Fibroblast of villous mesenchyme (primary cell): ENCODE data around the gene DNAJC15. TPM values are rescaled to one million over a fixed set of nuclear protein-coding genes. Genes with fewer than 3 reads are reported as not detected.

Source experiments
- DNase-seq: peaks from one replicate; pipeline ENCODE4 v3.0.0-alpha.2; 2010; ENCODE audit warnings: low read depth
- H3K4me3 ChIP-seq: 2 replicates; pipeline ENCODE4 v1.5.1; 2011; ENCODE audit warnings: low read depth, mild to moderate bottlenecking, low read length
- total RNA-seq: library from RNA; depleted of rRNA; stranded (reverse); fragments of >200 nt; gene quantifications from 2 replicates; pipeline ENCODE4 v1.2.3, GENCODE V29; 2012
- TF ChIP-seq, protein P1 (sequence below): IDR thresholded peaks from 2 replicates; pipeline ENCODE4 v1.5.1; 2012; ENCODE audit warnings: low read depth, mild to moderate bottlenecking, low read length; ENCODE audit not compliant: insufficient read depth

Gene DNAJC15
- total RNA-seq, 1 donor: 4.7 TPM

DNA sequence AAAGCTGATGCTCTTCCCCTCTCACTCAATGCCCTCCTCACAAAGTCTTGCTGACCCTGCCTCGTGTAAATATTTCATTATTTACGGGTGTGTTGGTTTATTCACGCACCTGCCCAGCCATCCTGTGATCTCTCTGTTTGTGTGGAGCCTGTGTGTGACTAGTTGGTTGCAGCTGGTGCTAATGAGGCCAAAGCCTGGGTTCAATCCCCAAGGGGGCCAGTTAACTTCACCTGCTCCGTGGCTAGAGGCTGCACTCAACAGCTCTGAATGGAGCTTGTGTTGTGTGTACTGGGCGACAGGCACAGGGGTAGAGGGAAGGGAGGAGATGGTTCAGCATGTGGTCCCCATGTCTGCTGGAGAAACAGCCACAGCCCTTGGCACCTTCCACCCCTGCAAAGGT, 109.5 kb downstream of the DNAJC15 start:
- TF ChIP-seq, protein P1, sequence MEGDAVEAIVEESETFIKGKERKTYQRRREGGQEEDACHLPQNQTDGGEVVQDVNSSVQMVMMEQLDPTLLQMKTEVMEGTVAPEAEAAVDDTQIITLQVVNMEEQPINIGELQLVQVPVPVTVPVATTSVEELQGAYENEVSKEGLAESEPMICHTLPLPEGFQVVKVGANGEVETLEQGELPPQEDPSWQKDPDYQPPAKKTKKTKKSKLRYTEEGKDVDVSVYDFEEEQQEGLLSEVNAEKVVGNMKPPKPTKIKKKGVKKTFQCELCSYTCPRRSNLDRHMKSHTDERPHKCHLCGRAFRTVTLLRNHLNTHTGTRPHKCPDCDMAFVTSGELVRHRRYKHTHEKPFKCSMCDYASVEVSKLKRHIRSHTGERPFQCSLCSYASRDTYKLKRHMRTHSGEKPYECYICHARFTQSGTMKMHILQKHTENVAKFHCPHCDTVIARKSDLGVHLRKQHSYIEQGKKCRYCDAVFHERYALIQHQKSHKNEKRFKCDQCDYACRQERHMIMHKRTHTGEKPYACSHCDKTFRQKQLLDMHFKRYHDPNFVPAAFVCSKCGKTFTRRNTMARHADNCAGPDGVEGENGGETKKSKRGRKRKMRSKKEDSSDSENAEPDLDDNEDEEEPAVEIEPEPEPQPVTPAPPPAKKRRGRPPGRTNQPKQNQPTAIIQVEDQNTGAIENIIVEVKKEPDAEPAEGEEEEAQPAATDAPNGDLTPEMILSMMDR: no peak
- no peak overlapping the region for H3K4me3 ChIP-seq
- DNase-seq: no peak

DNA sequence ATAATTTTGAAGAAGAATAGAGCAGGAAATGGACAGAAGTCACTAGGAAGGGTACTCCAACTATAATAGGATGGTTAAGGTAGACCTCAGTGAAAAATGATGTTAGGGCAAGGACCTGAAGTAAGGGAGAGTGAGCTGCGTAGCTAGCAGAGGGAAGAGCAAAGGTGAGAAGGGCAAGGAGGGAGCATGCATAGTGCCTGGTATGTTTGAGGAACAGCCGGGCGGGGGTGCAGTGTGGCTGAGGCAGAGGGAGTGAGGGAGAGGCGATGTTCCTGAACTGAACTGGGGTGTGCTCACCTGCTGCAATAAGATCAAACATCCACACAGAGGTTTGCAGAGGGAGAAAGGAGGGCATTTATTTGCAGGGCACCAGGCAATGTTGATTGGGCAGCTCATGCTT, 110.4 kb downstream of the DNAJC15 start:
- TF ChIP-seq, protein P1: no peak
- no peak overlapping the region for H3K4me3 ChIP-seq
- no peak for DNase-seq

DNA sequence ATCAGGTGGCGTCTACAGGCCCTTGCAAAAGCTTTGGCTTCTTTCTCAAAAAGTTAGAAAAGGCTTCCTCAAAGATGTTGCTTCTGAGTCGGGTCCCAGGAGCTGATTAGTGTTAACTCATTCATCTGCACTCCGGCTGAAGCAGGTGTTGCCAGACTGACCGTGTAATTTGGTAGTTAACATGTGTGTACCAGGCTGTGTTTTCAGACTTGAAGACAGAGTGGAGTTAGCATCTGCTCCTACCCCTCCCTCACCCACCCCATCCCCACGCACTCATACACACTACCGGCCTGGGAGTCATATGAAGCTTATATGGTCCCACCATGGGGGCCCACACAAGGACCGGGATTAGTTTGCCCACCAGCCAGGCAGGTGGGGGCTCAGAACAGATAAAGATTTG, 111.5 kb downstream of the DNAJC15 start:
- no peak overlapping the region for H3K4me3 ChIP-seq
- TF ChIP-seq, protein P1: no peak
- DNase-seq: no peak

GRCh38 chr13:43135516-43135915, 112.1 kb downstream of the DNAJC15 start:
- DNase-seq: no peak
- no peak overlapping the region for H3K4me3 ChIP-seq
- TF ChIP-seq, protein P1: no peak

DNA sequence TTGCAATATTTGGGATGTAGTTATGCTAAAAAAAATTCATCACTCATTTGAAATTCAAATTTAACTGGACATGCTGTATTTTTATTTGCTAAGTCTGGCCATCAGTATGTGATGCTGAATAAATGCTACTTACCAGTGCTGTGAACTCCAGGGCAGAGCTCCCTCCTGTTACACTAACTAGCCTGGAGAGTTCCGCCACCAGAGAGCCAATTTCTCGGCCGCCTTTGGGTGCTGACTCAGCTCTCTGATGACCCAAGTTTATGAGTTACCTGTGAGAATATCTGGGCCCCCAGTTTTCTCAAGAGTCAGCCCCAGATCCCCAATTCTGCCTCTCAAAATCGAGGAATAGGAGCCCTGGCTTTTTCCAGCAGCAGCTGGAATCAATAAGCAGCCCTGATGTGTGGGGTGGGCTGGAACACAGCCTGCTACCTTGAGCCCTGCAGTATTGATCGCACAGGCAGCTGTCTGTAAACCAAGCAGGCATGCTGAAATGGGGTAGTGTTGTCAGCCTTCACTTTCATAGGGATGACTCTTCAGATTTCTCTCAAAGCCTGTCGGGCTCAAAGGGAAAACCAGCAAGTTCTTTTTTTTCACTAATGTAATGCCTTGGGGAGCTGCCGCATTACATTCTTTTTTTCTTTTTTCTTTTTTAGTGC, 113.7 kb downstream of the DNAJC15 start:
- DNase-seq: no peak
- TF ChIP-seq, protein P1: no peak
- no peak overlapping the region for H3K4me3 ChIP-seq

DNA sequence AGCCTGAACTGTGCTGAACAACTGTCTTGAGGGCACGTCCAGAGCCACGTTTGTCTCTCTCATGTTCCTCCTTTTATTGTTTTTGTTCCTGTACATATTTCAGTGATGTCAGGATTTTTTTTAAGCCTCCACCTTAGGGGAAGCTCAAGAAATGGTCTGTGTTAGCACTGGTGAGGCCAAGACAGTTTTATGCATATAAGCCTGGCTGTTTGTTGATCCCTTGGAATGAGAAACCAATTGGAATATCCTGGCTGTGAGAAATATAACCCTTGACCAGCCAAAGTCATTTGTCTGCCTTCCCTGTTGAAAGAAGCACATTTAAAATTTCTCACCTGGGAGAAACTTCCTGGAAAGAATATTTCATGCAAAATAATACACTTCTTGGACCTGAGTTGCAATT, 115.8 kb downstream of the DNAJC15 start:
- no peak for DNase-seq
- TF ChIP-seq, protein P1: no peak
- H3K4me3 ChIP-seq: no peak overlapping the region

GRCh38 chr13:43139921-43140320, 116.5 kb downstream of the DNAJC15 start:
- TF ChIP-seq, protein P1: no peak
- no peak for DNase-seq

More at GRCh38 chr13:43139921-43140320, 116.5 kb downstream of the DNAJC15 start:
- H3K4me3 ChIP-seq: no peak overlapping the region
